Measurements from ENCODE around the gene PAX3.

PAX3 gene

DNA sequence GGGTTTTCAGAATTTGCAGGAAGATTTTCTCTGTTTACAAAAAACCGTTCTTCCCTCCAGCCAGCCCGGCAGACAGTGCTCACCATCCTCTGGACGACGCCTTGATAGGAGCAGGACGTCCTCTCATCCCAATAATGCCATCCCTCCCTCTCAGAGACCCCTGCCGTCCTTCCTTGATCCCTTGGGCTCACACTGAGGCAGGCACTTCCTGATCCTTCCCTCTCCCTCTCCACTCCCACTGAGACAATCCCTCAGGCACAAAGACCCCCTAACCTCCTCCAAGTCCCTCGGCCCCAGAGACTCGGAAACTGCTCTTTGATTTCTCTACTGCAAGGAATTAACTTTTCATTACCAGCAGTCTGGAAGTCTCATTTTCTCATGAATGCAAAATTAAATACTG, 42.5 kb downstream of the PAX3 start:
- ATAC-seq (replicated peaks): no peak

DNA sequence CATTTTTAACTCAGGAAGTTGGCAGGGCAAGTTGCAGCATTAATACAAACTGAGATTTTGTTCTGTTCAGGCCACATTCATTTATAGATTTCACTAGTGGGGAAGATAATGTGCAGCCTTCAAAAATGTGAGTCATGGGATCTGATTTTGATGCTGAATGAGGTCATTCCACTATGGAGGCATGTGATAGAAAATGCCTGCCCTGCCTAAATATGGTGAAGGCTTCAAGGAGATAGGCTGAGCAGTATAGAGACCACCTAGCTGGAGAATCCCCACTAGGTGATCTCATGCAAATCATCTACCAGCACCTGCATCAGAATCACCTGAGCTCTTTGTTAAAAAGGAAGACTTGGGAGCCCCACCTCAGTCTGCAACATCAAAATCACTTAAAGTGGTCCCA, 43.7 kb downstream of the PAX3 start:
- H3K4me1 Mint-ChIP-seq: no peaks in the 10 kb centered on the region
- H3K9me3 Mint-ChIP-seq: peaks cover 1 to 4% of the 10 kb centered on the region in 2 donors
- no peak for DNase-seq
- no peak for ATAC-seq (replicated peaks)
- peaks cover 10 to 13% of the 10 kb centered on the region in 2 donors for H3K27me3 Mint-ChIP-seq
- H3K27ac Mint-ChIP-seq: no peak overlapping the region
- no peak overlapping the region for H3K4me3 Mint-ChIP-seq
- no peaks in the 10 kb centered on the region for H3K36me3 Mint-ChIP-seq

More for the DNA sequence above, 42.5 kb downstream of the PAX3 start:
- Mint-ChIP-seq H3K27ac (no peak overlapping the region), H3K36me3 (no peaks in the 10 kb centered on the region), H3K4me3 (no peak overlapping the region), H3K27me3 (peaks cover 10 to 13% of the 10 kb centered on the region in 2 donors), H3K4me1 (no peaks in the 10 kb centered on the region), H3K9me3 (peaks cover 1 to 4% of the 10 kb centered on the region in 2 donors)
- no peak for DNase-seq

GRCh38 chr2:222250313-222250712, 48.5 kb downstream of the PAX3 start:
- DNase-seq (no peak), ATAC-seq (replicated peaks) (no peak)
- Mint-ChIP-seq H3K4me3 (no peak overlapping the region), H3K27ac (no peak overlapping the region), H3K36me3 (no peaks in the 10 kb centered on the region), H3K9me3 (peaks cover 0 to 2% of the 10 kb centered on the region in 2 donors), H3K27me3 (peaks cover 3% of the 10 kb centered on the region in 2 donors), H3K4me1 (no peaks in the 10 kb centered on the region)

GRCh38 chr2:222249444-222249843, 49.4 kb downstream of the PAX3 start:
- Mint-ChIP-seq H3K27me3 (peaks cover 4 to 6% of the 10 kb centered on the region in 2 donors), H3K36me3 (no peaks in the 10 kb centered on the region), H3K4me1 (no peaks in the 10 kb centered on the region), H3K27ac (no peak overlapping the region), H3K9me3 (peaks cover 0 to 2% of the 10 kb centered on the region in 2 donors), H3K4me3 (no peak overlapping the region)
- no peak for DNase-seq
- ATAC-seq (replicated peaks): no peak

DNA sequence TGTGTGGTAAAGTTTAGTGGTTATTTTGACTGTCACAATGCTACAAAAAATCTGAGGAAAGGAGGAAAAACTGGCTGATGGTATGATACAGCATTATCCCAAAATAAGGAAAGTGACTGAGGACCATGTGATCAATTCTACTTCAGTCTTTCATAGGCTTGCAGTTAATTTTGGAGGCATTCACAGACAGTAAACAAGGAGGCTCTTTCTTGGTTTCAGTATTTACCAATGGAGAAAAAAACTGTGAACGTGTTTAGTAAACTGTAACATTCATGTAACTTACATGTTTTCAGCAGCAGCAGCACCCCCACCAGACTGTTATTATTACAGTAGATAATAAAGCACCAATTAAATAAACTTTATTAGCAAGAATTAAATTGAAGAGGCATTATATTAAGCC, 50.0 kb downstream of the PAX3 start:
- no peaks in the 10 kb centered on the region for H3K4me1 Mint-ChIP-seq
- no peak for ATAC-seq (replicated peaks)
- DNase-seq: no peak
- H3K36me3 Mint-ChIP-seq: no peaks in the 10 kb centered on the region
- H3K4me3 Mint-ChIP-seq: no peak overlapping the region
- H3K27me3 Mint-ChIP-seq: peaks cover 6 to 8% of the 10 kb centered on the region in 2 donors
- H3K27ac Mint-ChIP-seq: no peak overlapping the region
- peaks cover 0 to 2% of the 10 kb centered on the region in 2 donors for H3K9me3 Mint-ChIP-seq

DNA sequence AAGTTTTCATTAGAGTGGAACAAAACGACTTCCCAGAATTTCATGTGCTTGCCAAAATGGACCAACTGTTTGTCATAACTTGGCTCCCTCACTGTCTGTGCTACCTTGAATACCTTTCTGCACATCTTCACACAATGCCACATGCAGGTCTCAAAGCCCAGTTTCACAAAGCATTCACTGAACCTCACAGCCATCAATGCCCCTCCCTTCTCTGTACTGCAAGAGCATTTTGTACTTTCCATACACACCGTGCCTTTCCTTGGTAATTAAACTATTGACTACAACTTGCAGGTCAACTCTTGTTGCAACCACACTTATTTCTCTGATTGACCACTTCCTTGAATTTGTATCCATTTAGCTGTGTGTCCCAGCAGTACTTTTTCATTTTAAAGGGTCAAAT, 50.5 kb downstream of the PAX3 start:
- no peaks in the 10 kb centered on the region for H3K4me1 Mint-ChIP-seq
- DNase-seq (no peak), ATAC-seq (replicated peaks) (no peak)
- H3K9me3 Mint-ChIP-seq: peaks cover 0 to 2% of the 10 kb centered on the region in 2 donors
- H3K36me3 Mint-ChIP-seq: no peaks in the 10 kb centered on the region
- H3K27ac Mint-ChIP-seq: no peak overlapping the region
- H3K4me3 Mint-ChIP-seq: no peak overlapping the region
- H3K27me3 Mint-ChIP-seq: peaks cover 8 to 12% of the 10 kb centered on the region in 2 donors

DNA sequence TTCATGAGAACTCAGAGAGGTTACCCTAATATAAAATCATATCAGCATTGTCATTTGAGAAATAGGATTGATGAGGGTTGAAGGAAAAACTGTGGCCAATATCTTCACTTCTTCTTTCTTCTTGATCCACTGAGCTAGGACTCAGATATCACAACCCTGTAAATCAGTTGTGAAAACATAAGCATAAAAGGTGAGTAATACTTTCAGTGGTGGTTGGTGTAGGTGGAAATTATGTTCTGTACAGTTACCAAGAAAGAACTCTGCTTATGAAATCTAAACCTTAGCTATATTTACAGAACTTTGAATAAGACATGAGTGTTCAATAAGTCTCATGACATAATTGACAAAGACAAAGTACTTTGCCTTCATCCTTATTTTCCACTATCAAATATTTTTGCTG, 56.3 kb downstream of the PAX3 start:
- Mint-ChIP-seq H3K36me3 (no peaks in the 10 kb centered on the region), H3K27me3 (peaks cover 42 to 43% of the 10 kb centered on the region in 2 donors), H3K4me3 (no peak overlapping the region), H3K9me3 (peaks cover 0 to 1% of the 10 kb centered on the region in 2 donors), H3K4me1 (no peaks in the 10 kb centered on the region), H3K27ac (no peak overlapping the region)
- DNase-seq: no peak
- peak; percentile 19 to 34 for ATAC-seq (replicated peaks)

DNA sequence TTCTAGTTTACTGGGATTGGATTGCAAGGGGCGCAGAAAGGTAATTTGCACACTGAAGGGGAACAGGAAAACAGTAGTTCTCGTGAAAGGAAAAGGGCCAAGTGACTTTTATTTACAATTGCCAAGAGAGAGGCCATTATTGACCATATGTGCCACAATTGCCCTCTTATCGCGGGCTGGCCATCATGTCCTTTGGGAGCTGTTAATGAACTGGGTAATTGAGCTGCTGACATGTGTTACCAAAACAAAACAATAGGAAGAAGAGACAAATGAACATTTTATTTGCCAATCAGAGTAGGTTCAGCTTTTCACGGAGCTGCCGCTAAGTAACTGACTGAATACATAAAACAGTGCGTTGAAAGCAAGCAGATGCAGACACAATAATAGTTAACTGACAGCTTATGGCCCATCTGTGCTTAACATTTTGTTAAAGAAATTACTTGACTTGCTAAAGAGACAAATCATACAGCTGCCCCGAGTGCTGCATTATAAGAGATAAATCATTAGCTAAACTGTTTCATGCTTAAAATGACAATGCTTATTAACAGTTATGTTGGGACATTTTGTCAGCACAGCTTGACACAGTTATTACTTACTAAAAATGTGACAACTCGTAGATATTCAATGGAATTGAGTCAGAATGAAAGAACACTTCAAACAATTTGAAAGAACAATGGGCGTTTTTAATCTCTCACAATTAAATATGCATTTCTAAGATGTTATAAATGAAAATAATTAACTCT, 57.5 kb downstream of the PAX3 start:
- ATAC-seq (replicated peaks) (no peak), DNase-seq (no peak)
- Mint-ChIP-seq H3K36me3 (no peaks in the 10 kb centered on the region), H3K27ac (no peak overlapping the region), H3K4me3 (no peak overlapping the region), H3K27me3 (peaks cover 46 to 48% of the 10 kb centered on the region in 2 donors), H3K4me1 (no peaks in the 10 kb centered on the region), H3K9me3 (peaks cover 0 to 1% of the 10 kb centered on the region in 2 donors)

GRCh38 chr2:222240676-222241049, 58.1 kb downstream of the PAX3 start:
- H3K27me3 Mint-ChIP-seq: peaks cover 46 to 48% of the 10 kb centered on the region in 2 donors
- H3K4me1 Mint-ChIP-seq: no peaks in the 10 kb centered on the region
- ATAC-seq (replicated peaks) (no peak), DNase-seq (no peak)
- H3K4me3 Mint-ChIP-seq: no peak overlapping the region
- H3K36me3 Mint-ChIP-seq: no peaks in the 10 kb centered on the region
- peaks cover 0 to 1% of the 10 kb centered on the region in 2 donors for H3K9me3 Mint-ChIP-seq
- no peak overlapping the region for H3K27ac Mint-ChIP-seq

GRCh38 chr2:222239945-222240675, 58.7 kb downstream of the PAX3 start:
- H3K36me3 Mint-ChIP-seq: no peaks in the 10 kb centered on the region
- no peaks in the 10 kb centered on the region for H3K4me1 Mint-ChIP-seq
- no peak overlapping the region for H3K27ac Mint-ChIP-seq
- ATAC-seq (replicated peaks) (no peak), DNase-seq (no peak)
- peaks cover 0 to 1% of the 10 kb centered on the region in 2 donors for H3K9me3 Mint-ChIP-seq
- no peak overlapping the region for H3K4me3 Mint-ChIP-seq
- peaks cover 41 to 44% of the 10 kb centered on the region in 2 donors for H3K27me3 Mint-ChIP-seq

GRCh38 chr2:222239091-222239490, 59.7 kb downstream of the PAX3 start:
- Mint-ChIP-seq H3K9me3 (peaks cover 0 to 1% of the 10 kb centered on the region in 2 donors), H3K4me3 (no peak overlapping the region), H3K36me3 (no peaks in the 10 kb centered on the region), H3K27ac (no peak overlapping the region), H3K27me3 (peaks cover 41 to 44% of the 10 kb centered on the region in 2 donors), H3K4me1 (no peaks in the 10 kb centered on the region)
- ATAC-seq (replicated peaks) (no peak), DNase-seq (no peak)

GRCh38 chr2:222238072-222238471, 60.7 kb downstream of the PAX3 start:
- ATAC-seq (replicated peaks) (no peak), DNase-seq (no peak)
- Mint-ChIP-seq H3K36me3 (no peaks in the 10 kb centered on the region), H3K27me3 (peaks cover 35 to 40% of the 10 kb centered on the region in 2 donors), H3K27ac (no peak overlapping the region), H3K4me3 (no peak overlapping the region), H3K9me3 (peaks cover 0 to 1% of the 10 kb centered on the region in 2 donors), H3K4me1 (no peaks in the 10 kb centered on the region)

DNA sequence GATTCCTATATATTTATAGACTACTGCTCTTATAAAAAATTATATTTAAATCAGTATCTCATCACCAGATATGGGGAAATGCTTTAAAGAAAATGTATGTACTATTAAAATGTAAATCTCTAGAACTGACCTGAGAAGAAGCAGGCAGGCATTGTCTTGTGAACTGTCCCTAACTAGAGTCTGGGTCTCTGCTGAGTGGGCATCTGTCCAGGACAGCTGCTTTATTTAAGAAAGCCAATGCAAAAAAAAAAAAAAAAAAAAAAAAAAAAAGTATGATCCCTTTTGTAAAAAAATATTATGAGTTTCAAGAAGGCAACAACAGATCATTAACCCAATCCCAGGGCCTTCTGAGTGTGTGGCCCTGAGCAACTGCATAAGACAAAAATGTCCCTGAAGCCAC, 66.0 kb downstream of the PAX3 start:
- Mint-ChIP-seq H3K27me3 (peaks cover 4 to 9% of the 10 kb centered on the region in 2 donors), H3K36me3 (no peaks in the 10 kb centered on the region), H3K4me1 (no peaks in the 10 kb centered on the region), H3K4me3 (no peak overlapping the region), H3K27ac (no peak overlapping the region), H3K9me3 (no peaks in the 10 kb centered on the region)
- ATAC-seq (replicated peaks) (no peak), DNase-seq (no peak)

GRCh38 chr2:222232372-222232771, 66.4 kb downstream of the PAX3 start:
- Mint-ChIP-seq H3K27me3 (peaks cover 4 to 9% of the 10 kb centered on the region in 2 donors), H3K9me3 (no peaks in the 10 kb centered on the region), H3K4me3 (no peak overlapping the region), H3K27ac (no peak overlapping the region), H3K4me1 (no peaks in the 10 kb centered on the region), H3K36me3 (no peaks in the 10 kb centered on the region)
- ATAC-seq (replicated peaks) (no peak), DNase-seq (no peak)

DNA sequence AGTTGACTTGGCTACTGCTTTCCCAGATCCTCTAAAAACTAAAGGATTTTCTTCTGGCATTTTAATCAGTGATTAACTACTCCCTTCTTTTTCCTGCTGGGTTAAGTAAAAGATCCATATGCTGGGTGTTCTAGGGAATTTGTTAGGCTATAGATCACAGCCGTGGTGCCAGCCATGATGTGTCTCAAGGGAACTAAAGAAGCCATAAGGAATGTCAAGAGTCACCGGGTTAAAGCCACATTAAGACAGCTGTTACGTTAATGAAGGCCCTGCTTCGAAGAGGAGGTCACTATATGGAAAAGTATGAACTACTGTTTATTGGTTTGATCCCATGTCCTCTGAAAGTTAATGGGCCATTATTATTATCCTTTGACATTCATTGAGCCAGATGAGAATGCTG, 70.7 kb downstream of the PAX3 start:
- Mint-ChIP-seq H3K27ac (no peak overlapping the region), H3K9me3 (peaks cover 0 to 1% of the 10 kb centered on the region in 2 donors), H3K36me3 (no peaks in the 10 kb centered on the region), H3K27me3 (peaks cover 0 to 4% of the 10 kb centered on the region in 2 donors), H3K4me1 (no peaks in the 10 kb centered on the region), H3K4me3 (no peak overlapping the region)
- DNase-seq (no peak), ATAC-seq (replicated peaks) (no peak)

Measured in stimulated activated naive B cell treated with anti-CD40 and anti-IgM and Interleukin-4, amounts not matched to agents 10 μg/mL and 1 μg/mL and 100 μg/mL, for 72 hours (primary cell).